H1 (cell line): Measurements from ENCODE around the gene ABHD12.

ENCODE experiments used
- CHD2 ChIP-seq: IDR thresholded peaks from 2 replicates; pipeline ENCODE4 v1.6.1; 2012; ENCODE audit warnings: low read length, improper control_type of control experiment
- EP300 ChIP-seq, 2 experiments: IDR thresholded peaks; 1 replicate in 1 of 2; 2 replicates in 1 of 2; pipeline ENCODE4 v1.6.1; 2011 to 2012; ENCODE audit warnings: low read depth in 2 of 2, low read length in 2 of 2, mild to moderate bottlenecking in 2 of 2, borderline replicate concordance in 1 of 2, inconsistent platforms in 1 of 2, moderate library complexity in 1 of 2
- HDAC2 ChIP-seq, 2 experiments: fragments of 300-600 bp in 1 of 2; sonication (generic) in 1 of 2; IDR thresholded peaks; 2 replicates each; pipeline ENCODE4 v1.6.1; 2011 to 2012; ENCODE audit warnings: low read depth in 2 of 2, low read length in 2 of 2, mild to moderate bottlenecking in 2 of 2, moderate library complexity in 2 of 2, borderline replicate concordance in 1 of 2, inconsistent platforms in 1 of 2
- MAFK ChIP-seq: IDR thresholded peaks from 2 replicates; pipeline ENCODE4 v1.6.1; 2012; ENCODE audit warnings: low read depth, mild to moderate bottlenecking, improper control_type of control experiment, low read length
- POLR2A ChIP-seq, 2 experiments: IDR thresholded peaks; 1 replicate in 1 of 2; 2 replicates in 1 of 2; pipeline ENCODE4 v1.6.1; 2011; ENCODE audit warnings: low read depth in 2 of 2, low read length in 2 of 2, mild to moderate bottlenecking in 2 of 2; ENCODE audit errors: control extremely low read depth in 1 of 2
- POLR2AphosphoS5 ChIP-seq: IDR thresholded peaks from 2 replicates; pipeline ENCODE4 v1.6.1; 2011; ENCODE audit warnings: low read depth, low read length
- RAD21 ChIP-seq, 2 experiments: IDR thresholded peaks in 1 of 2; conservative IDR thresholded peaks in 1 of 2; 2 replicates each; pipeline ENCODE4 v1.6.1; 2011; ENCODE audit warnings: low read depth in 2 of 2, low read length in 2 of 2, improper control_type of control experiment in 1 of 2, inconsistent platforms in 1 of 2, mild to moderate bottlenecking in 1 of 2, moderate library complexity in 1 of 2
- SIN3A ChIP-seq, 2 experiments: IDR thresholded peaks in 1 of 2; conservative IDR thresholded peaks in 1 of 2; 2 replicates each; pipeline ENCODE4 v1.6.1; 2011 to 2012; ENCODE audit warnings: low read length in 2 of 2, improper control_type of control experiment in 1 of 2, low read depth in 1 of 2, mild to moderate bottlenecking in 1 of 2
- SUZ12 ChIP-seq: fragments of 200-600 bp; sonication (generic); IDR thresholded peaks from 2 replicates; pipeline ENCODE4 v1.6.1; 2012; ENCODE audit warnings: mild to moderate bottlenecking, inconsistent platforms, low read length, moderate library complexity, mixed read lengths
- TCF12 ChIP-seq: IDR thresholded peaks from 2 replicates; pipeline ENCODE4 v1.6.1; 2011; ENCODE audit warnings: low read depth, mild to moderate bottlenecking, low read length
- TF ChIP-seq, protein P1 (sequence below), 3 experiments: IDR thresholded peaks; 1 replicate in 2 of 3; 2 replicates in 1 of 3; pipeline versions ENCODE4 v1.5.1 to v1.6.1; 2011; ENCODE audit warnings: low read length in 3 of 3, mild to moderate bottlenecking in 3 of 3, inconsistent platforms in 2 of 3, low read depth in 1 of 3, moderate library complexity in 1 of 3; ENCODE audit not compliant: insufficient read depth in 1 of 3; ENCODE audit errors: control extremely low read depth in 1 of 3

GRCh38 chr20:25257130-25257529 is 133.5 kb downstream of the ABHD12 start:
- TF ChIP-seq TCF12 (no peak), POLR2AphosphoS5 (no peak), HDAC2 (IDR thresholded peaks at IDR 0.05; ENCODE audit: borderline replicate concordance in 1 of 2, low read depth in 2 of 2, low read length in 2 of 2) (no peak), POLR2A (IDR thresholded peaks at IDR 0.05; ENCODE audit: control extremely low read depth in 1 of 2, low read depth in 2 of 2, low read length in 2 of 2) (no peak), MAFK (no peak), EP300 (IDR thresholded peaks at IDR 0.05; ENCODE audit: borderline replicate concordance in 1 of 2, low read depth in 2 of 2, low read length in 2 of 2) (no peak), CHD2 (no peak), SUZ12 (no peak), SIN3A (conservative IDR thresholded peaks at IDR 0.05 in 1 of 2, IDR thresholded peaks at IDR 0.05 in 1 of 2; ENCODE audit: low read depth in 1 of 2, low read length in 2 of 2) (no peak), RAD21 (IDR thresholded peaks at IDR 0.05 in 1 of 2, conservative IDR thresholded peaks at IDR 0.05 in 1 of 2; ENCODE audit: low read depth in 2 of 2, low read length in 2 of 2) (no peak)
- TF ChIP-seq, protein P1, sequence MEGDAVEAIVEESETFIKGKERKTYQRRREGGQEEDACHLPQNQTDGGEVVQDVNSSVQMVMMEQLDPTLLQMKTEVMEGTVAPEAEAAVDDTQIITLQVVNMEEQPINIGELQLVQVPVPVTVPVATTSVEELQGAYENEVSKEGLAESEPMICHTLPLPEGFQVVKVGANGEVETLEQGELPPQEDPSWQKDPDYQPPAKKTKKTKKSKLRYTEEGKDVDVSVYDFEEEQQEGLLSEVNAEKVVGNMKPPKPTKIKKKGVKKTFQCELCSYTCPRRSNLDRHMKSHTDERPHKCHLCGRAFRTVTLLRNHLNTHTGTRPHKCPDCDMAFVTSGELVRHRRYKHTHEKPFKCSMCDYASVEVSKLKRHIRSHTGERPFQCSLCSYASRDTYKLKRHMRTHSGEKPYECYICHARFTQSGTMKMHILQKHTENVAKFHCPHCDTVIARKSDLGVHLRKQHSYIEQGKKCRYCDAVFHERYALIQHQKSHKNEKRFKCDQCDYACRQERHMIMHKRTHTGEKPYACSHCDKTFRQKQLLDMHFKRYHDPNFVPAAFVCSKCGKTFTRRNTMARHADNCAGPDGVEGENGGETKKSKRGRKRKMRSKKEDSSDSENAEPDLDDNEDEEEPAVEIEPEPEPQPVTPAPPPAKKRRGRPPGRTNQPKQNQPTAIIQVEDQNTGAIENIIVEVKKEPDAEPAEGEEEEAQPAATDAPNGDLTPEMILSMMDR (IDR thresholded peaks at IDR 0.05; ENCODE audit: control extremely low read depth in 1 of 3, insufficient read depth in 1 of 3, low read depth in 1 of 3, low read length in 3 of 3): no peak
